Transverse colon (tissue), 4 donors: ENCODE data around the gene RALGPS1.

Experiments
- CTCF ChIP-seq, 5 experiments: fragments of 200-600 bp in 3 of 5; fragments of 450-650 bp in 2 of 5; sonication (generic) in 3 of 5; IDR thresholded peaks; 1 replicate in 2 of 5; 2 replicates in 3 of 5; pipeline ENCODE4 v1.5.1; 2016 to 2017; ENCODE audit warnings: antibody characterized with exemption in 5 of 5, inconsistent platforms in 3 of 5, mild to moderate bottlenecking in 2 of 5, moderate library complexity in 1 of 5
- POLR2AphosphoS5 ChIP-seq, 3 donors: sonication (generic); formaldehyde crosslinking; IDR thresholded peaks; one replicate each; pipeline ENCODE4 v1.6.1; 2016; ENCODE audit warnings: antibody characterized with exemption in 3 of 3

DNA sequence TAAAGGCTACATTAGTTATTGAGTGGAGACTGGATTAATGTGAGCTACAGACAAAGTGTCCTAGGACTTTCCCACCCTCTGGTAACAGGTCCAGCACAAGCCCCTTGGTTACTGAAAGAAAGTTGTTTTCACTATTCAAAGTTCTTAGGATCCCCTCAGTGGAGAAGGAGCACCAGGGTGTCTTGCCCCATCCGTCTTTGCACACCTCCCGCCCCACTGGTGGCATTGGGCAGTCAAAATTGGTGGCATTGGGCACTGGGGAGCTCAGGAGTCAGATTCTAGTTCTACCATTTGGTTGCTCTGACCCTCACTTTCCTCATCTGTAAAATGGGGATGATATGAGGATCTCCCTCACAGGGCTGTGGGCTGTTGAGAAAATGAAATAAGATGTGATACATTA lies 210.2 kb downstream of the RALGPS1 start:
- TF ChIP-seq CTCF (IDR thresholded peaks at IDR 0.05) (no peak), POLR2AphosphoS5 (IDR thresholded peaks at IDR 0.05) (no peak)
